HT-29 (cell line): Measurements from ENCODE around the gene SEC14L3. TPM values are rescaled to one million over a fixed set of nuclear protein-coding genes. Genes with fewer than 3 reads are reported as not detected.

Source experiments
- DNase-seq: peaks from one replicate; pipeline ENCODE4 v3.0.0-alpha.2; 2015; ENCODE audit warnings: low spot score
- small RNA-seq: library from RNA; depleted of rRNA; stranded (forward); fragments of <200 nt; gene quantifications from one replicate; pipeline ENCODE3, GENCODE V24; 2014
- total RNA-seq: library from RNA; depleted of rRNA; stranded (reverse); fragments of >200 nt; shearing (Covaris generic); gene quantifications from 2 replicates; pipeline ENCODE4 v1.2.3, GENCODE V29; 2014; rRNA removed

Gene SEC14L3
- total RNA-seq, 1 experiment from 2014 or later, result not detected

GRCh38 chr22:30423959-30424533, 47.8 kb downstream of the SEC14L3 start:
- peak; percentile 96 for DNase-seq

- DNase-seq, result no peak
Observed at GRCh38 chr22:30423301-30423958, 48.4 kb downstream of the SEC14L3 start.

GRCh38 chr22:30422481-30423300, 49.1 kb downstream of the SEC14L3 start:
- peak; percentile 76 for DNase-seq

GRCh38 chr22:30421695-30422480, 49.9 kb downstream of the SEC14L3 start:
- DNase-seq, result peak; percentile 12

GRCh38 chr22:30420347-30421125, 51.3 kb downstream of the SEC14L3 start:
- DNase-seq, result peak; percentile 39

GRCh38 chr22:30416837-30417236, 55.0 kb downstream of the SEC14L3 start:
- no peak for DNase-seq

- DNase-seq, result peak; percentile 8
Observed at GRCh38 chr22:30416403-30416802, 55.4 kb downstream of the SEC14L3 start.

GRCh38 chr22:30414525-30415047, 57.2 kb downstream of the SEC14L3 start:
- no peak for DNase-seq

- no peak for DNase-seq
Observed at GRCh38 chr22:30413745-30414524, 57.9 kb downstream of the SEC14L3 start.

GRCh38 chr22:30413001-30413400, 58.8 kb downstream of the SEC14L3 start:
- DNase-seq, result no peak

GRCh38 chr22:30411780-30412179, 60.0 kb downstream of the SEC14L3 start:
- no peak for DNase-seq

Small RNA genes within 50 kb of the gene (small RNA-seq; reads per million reads assigned to genes)
- gene AC004832.3 (not detected), gene RNU6-564P (not detected)

Other genes with a start within 250 kb of the SEC14L3 start
- 48.5 and 50.2 TPM in 2 replicates for gene LIF, start 225.3 kb downstream of the SEC14L3 start, total RNA-seq
- gene OSM, start 205.2 kb downstream of the SEC14L3 start, total RNA-seq, result not detected in 2 replicates
- gene CASTOR1, start 182.5 kb downstream of the SEC14L3 start, total RNA-seq, result 1.5 and 2.0 TPM in 2 replicates
- 17.2 and 17.4 TPM in 2 replicates for gene TBC1D10A, start 145.1 kb downstream of the SEC14L3 start, total RNA-seq
- gene SF3A1, start 115.1 kb downstream of the SEC14L3 start, total RNA-seq, result 42.3 and 50.8 TPM in 2 replicates
- 3.6 and 5.5 TPM in 2 replicates for gene CCDC157, start 115.0 kb downstream of the SEC14L3 start, total RNA-seq
- 4.8 and 9.5 TPM in 2 replicates for gene RNF215, start 84.6 kb downstream of the SEC14L3 start, total RNA-seq
- 2.2 and 3.0 TPM in 2 replicates for gene SEC14L2, start 75.0 kb downstream of the SEC14L3 start, total RNA-seq
- gene MTFP1, start 46.2 kb downstream of the SEC14L3 start, total RNA-seq, result 43.7 and 46.8 TPM in 2 replicates
- gene SEC14L4, start 33.7 kb upstream of the SEC14L3 start, total RNA-seq, result 0.23 and 0.46 TPM in 2 replicates
- gene SEC14L6, start 74.7 kb upstream of the SEC14L3 start, total RNA-seq, result not detected in 2 replicates
- gene GAL3ST1, start 102.6 kb upstream of the SEC14L3 start, total RNA-seq, result 7.8 and 8.1 TPM in 2 replicates
- gene PES1, start 119.9 kb upstream of the SEC14L3 start, total RNA-seq, result 73.9 and 74.0 TPM in 2 replicates
- gene TCN2, start 135.2 kb upstream of the SEC14L3 start, total RNA-seq, result 13.2 and 19.0 TPM in 2 replicates
- 14.2 and 22.1 TPM in 2 replicates for gene SLC35E4, start 163.8 kb upstream of the SEC14L3 start, total RNA-seq
- 8.3 and 8.5 TPM in 2 replicates for gene DUSP18, start 195.9 kb upstream of the SEC14L3 start, total RNA-seq
- 4.1 and 8.2 TPM in 2 replicates for gene OSBP2, start 222.9 kb upstream of the SEC14L3 start, total RNA-seq